H1 (cell line): Measurements from ENCODE around the gene SLC27A5. TPM values are rescaled to one million over a fixed set of nuclear protein-coding genes. Genes with fewer than 3 reads are reported as not detected.
"Not testable (repeated sequence)": the region's sequence is repeated elsewhere in the genome, so short reads cannot be mapped to it uniquely, and the experiment has no call there.

Experiments
- CTCF ChIA-PET: fragments of 300-600 bp; sonication (Branson Sonifier 250); formaldehyde crosslinking; loops from one replicate; lab custom pipeline; 2021; ENCODE audit not compliant: partially characterized antibody; lab: Charles Lee
- POLR2A ChIA-PET: fragments of 300-600 bp; sonication (Branson Sonifier 250); formaldehyde crosslinking; loops from one replicate; lab custom pipeline; 2021; ENCODE audit warnings: inconsistent platforms; ENCODE audit not compliant: partially characterized antibody; lab: Charles Lee
- DNase-seq, 2 experiments: peaks; one replicate each; pipeline versions ENCODE4 v3.0.0 to v3.0.0-alpha.2; 2010 to 2022; ENCODE audit warnings: low spot score in 2 of 2, low read depth in 1 of 2, mixed read lengths in 1 of 2
- FAIRE-seq: peaks from 2 replicates; lab custom pipeline; 2011; peaks lifted over from hg19 to GRCh38; lab: Jason Lieb, UNC
- H2AFZ ChIP-seq: 2 replicates; pipeline ENCODE4 v1.8.1; 2012; ENCODE audit warnings: low read length, inconsistent platforms
- H2AK5ac ChIP-seq: 2 replicates; pipeline ENCODE4 v1.6.1; 2013; ENCODE audit warnings: low read depth, low read length
- H2BK120ac ChIP-seq: replicated peaks from 2 replicates; pipeline ENCODE3; 2013; ENCODE audit warnings: low read depth, low read length, inconsistent platforms
- H2BK12ac ChIP-seq: 2 replicates; pipeline ENCODE4 v1.6.1; 2013; ENCODE audit warnings: low read depth, low read length
- H2BK15ac ChIP-seq: 2 replicates; pipeline ENCODE4 v1.6.1; 2013; ENCODE audit warnings: low read length
- H2BK20ac ChIP-seq: 2 replicates; pipeline ENCODE4 v1.6.1; 2013; ENCODE audit warnings: low read length
- H2BK5ac ChIP-seq: 2 replicates; pipeline ENCODE4 v1.6.1; 2013; ENCODE audit warnings: low read depth, low read length
- H3K14ac ChIP-seq: 2 replicates; pipeline ENCODE4 v1.6.1; 2013; ENCODE audit warnings: inconsistent platforms; ENCODE audit not compliant: insufficient read length
- H3K18ac ChIP-seq: 2 replicates; pipeline ENCODE4 v1.6.1; 2013; ENCODE audit warnings: low read length; ENCODE audit errors: extremely low read depth
- H3K23ac ChIP-seq: 2 replicates; pipeline ENCODE4 v1.6.1; 2013; ENCODE audit warnings: inconsistent platforms; ENCODE audit not compliant: insufficient read length
- H3K23me2 ChIP-seq: 2 replicates; pipeline ENCODE4 v1.6.1; 2013; ENCODE audit warnings: low read depth, low read length
- H3K27ac ChIP-seq: 2 replicates; pipeline ENCODE4 v1.6.1; 2011; ENCODE audit warnings: low read depth, low read length, inconsistent platforms
- H3K27me3 ChIP-seq, 4 experiments: replicated peaks in 1 of 4; 1 replicate in 1 of 4; 2 replicates in 3 of 4; pipeline versions ENCODE4 v1.6.1 to v1.8.1; 2011 to 2013; ENCODE audit warnings: low read length in 3 of 4, mild to moderate bottlenecking in 3 of 4, inconsistent platforms in 2 of 4, mixed read lengths in 2 of 4, moderate library complexity in 1 of 4; ENCODE audit not compliant: control insufficient read depth in 3 of 4, insufficient read depth in 3 of 4; ENCODE audit errors: extremely low read depth in 1 of 4
- H3K36me3 ChIP-seq, 4 experiments: 2 replicates each; pipeline versions ENCODE4 v1.6.1 to v1.8.1; 2011 to 2013; ENCODE audit warnings: mild to moderate bottlenecking in 4 of 4, low read length in 3 of 4, moderate library complexity in 2 of 4, control low read depth in 1 of 4, inconsistent platforms in 1 of 4; ENCODE audit not compliant: insufficient read depth in 4 of 4, control insufficient read depth in 2 of 4
- H3K4ac ChIP-seq: replicated peaks from 2 replicates; pipeline ENCODE3; 2013; ENCODE audit warnings: low read length, low read depth, mixed read lengths, inconsistent platforms; ENCODE audit not compliant: insufficient read length
- H3K4me1 ChIP-seq, 4 experiments: replicated peaks in 1 of 4; 1 replicate in 1 of 4; 2 replicates in 3 of 4; pipeline versions ENCODE4 v1.6.1 to v1.8.1; 2011 to 2013; ENCODE audit warnings: low read length in 3 of 4, inconsistent platforms in 2 of 4, mixed read lengths in 1 of 4; ENCODE audit not compliant: insufficient read depth in 4 of 4, control insufficient read depth in 3 of 4
- H3K4me2 ChIP-seq, 2 experiments: 2 replicates each; pipeline versions ENCODE4 v1.6.1 to v1.8.1; 2011 to 2013; ENCODE audit warnings: low read depth in 2 of 2, low read length in 2 of 2, control low read depth in 1 of 2, inconsistent platforms in 1 of 2, mild to moderate bottlenecking in 1 of 2; ENCODE audit not compliant: insufficient read depth in 1 of 2
- H3K4me3 ChIP-seq, 4 experiments: fragments of 200-600, 300-600 bp in 1 of 4; sonication (generic), shearing (Covaris generic), sonication (Bioruptor Twin) in 1 of 4; 2 replicates each; pipeline versions ENCODE4 v1.5.1 to v1.8.1; 2011 to 2016; ENCODE audit warnings: low read length in 4 of 4, low read depth in 3 of 4, control low read depth in 2 of 4, inconsistent platforms in 2 of 4, mild to moderate bottlenecking in 2 of 4, mixed read lengths in 1 of 4, moderate library complexity in 1 of 4; ENCODE audit not compliant: insufficient read depth in 2 of 4; ENCODE audit errors: extremely low read depth in 1 of 4
- H3K56ac ChIP-seq: replicated peaks from 2 replicates; pipeline ENCODE3; 2013; ENCODE audit warnings: low read depth, mild to moderate bottlenecking, mixed read lengths, low read length, inconsistent platforms; ENCODE audit not compliant: insufficient read length
- H3K79me1 ChIP-seq: 2 replicates; pipeline ENCODE4 v1.6.1; 2013; ENCODE audit warnings: low read depth, low read length, control low read depth
- H3K79me2 ChIP-seq, 2 experiments: 2 replicates each; pipeline versions ENCODE4 v1.6.1 to v1.8.1; 2012 to 2013; ENCODE audit warnings: low read length in 2 of 2, mild to moderate bottlenecking in 2 of 2, inconsistent platforms in 1 of 2; ENCODE audit not compliant: insufficient read depth in 2 of 2, control insufficient read depth in 1 of 2
- H3K9ac ChIP-seq, 4 experiments: replicated peaks in 1 of 4; 1 replicate in 1 of 4; 2 replicates in 3 of 4; pipeline versions ENCODE4 v1.6.1 to v1.8.1; 2011 to 2013; ENCODE audit warnings: low read depth in 3 of 4, low read length in 3 of 4, control low read depth in 2 of 4, mild to moderate bottlenecking in 2 of 4, moderate library complexity in 2 of 4, inconsistent platforms in 1 of 4; ENCODE audit errors: extremely low read depth in 1 of 4
- H3K9me3 ChIP-seq, 2 experiments: 2 replicates each; pipeline versions ENCODE4 v1.6.1 to v1.8.1; 2012 to 2013; ENCODE audit warnings: mild to moderate bottlenecking in 2 of 2, moderate library complexity in 2 of 2, control low read depth in 1 of 2, inconsistent platforms in 1 of 2, low read depth in 1 of 2, low read length in 1 of 2, mixed read lengths in 1 of 2; ENCODE audit not compliant: insufficient read depth in 2 of 2
- H4K20me1 ChIP-seq, 2 experiments: replicated peaks in 1 of 2; 2 replicates each; pipeline versions ENCODE3 to v1.8.1; 2011 to 2013; ENCODE audit warnings: inconsistent platforms in 2 of 2, low read length in 2 of 2, mild to moderate bottlenecking in 1 of 2; ENCODE audit not compliant: insufficient read depth in 2 of 2, control insufficient read depth in 1 of 2
- H4K5ac ChIP-seq: 2 replicates; pipeline ENCODE4 v1.6.1; 2013; ENCODE audit warnings: low read length, low read depth, mixed read lengths, inconsistent platforms; ENCODE audit not compliant: insufficient read length
- H4K8ac ChIP-seq: 2 replicates; pipeline ENCODE4 v1.8.0; 2013; ENCODE audit warnings: mild to moderate bottlenecking, moderate library complexity, low read length, inconsistent platforms; ENCODE audit not compliant: insufficient read depth; ENCODE audit errors: extremely low read depth
- H4K91ac ChIP-seq: replicated peaks from 2 replicates; pipeline ENCODE3; 2013; ENCODE audit warnings: low read length, mixed read lengths, inconsistent platforms; ENCODE audit not compliant: insufficient read length
- WGBS, 2 experiments: shearing (Covaris generic) in 1 of 2; methylation state at CpG; one replicate each; pipeline versions ENCODE4 v1.1.6 to v1.1.7; 2013 to 2015; ENCODE audit warnings: low lambda C conversion rate in 2 of 2, mixed read lengths in 2 of 2, inconsistent platforms in 1 of 2, low coverage in 1 of 2, missing lambda C conversion rate in 1 of 2; ENCODE audit not compliant: insufficient replicate concordance in 2 of 2, insufficient coverage in 1 of 2, insufficient read length in 1 of 2; ENCODE audit errors: extremely low coverage in 1 of 2, missing lambda C conversion rate in 1 of 2; 5-methylcytosine and 5-hydroxymethylcytosine counted together
- polyA plus RNA-seq, 7 experiments: library from polyadenylated mRNA; depleted of rRNA in 3 of 7; stranded (reverse) in 5 of 7; unstranded in 2 of 7; fragments of >200 nt in 5 of 7; fragments of 200-250 nt in 2 of 7; gene quantifications; 1 replicate in 5 of 7; 2 replicates in 1 of 7; 4 replicates in 1 of 7; pipeline versions ENCODE4 v1.2.1 to v1.2.3, GENCODE V29; 2011 to 2013; ENCODE audit warnings: missing spikeins in 2 of 7, mixed read lengths in 2 of 7
- total RNA-seq: library from RNA; stranded (reverse); fragmentation: NEBNext Ultra II Directional; extraction: Animal tissue kit (Norgen Biotek cat#: 25700); gene quantifications from 2 replicates; pipeline ENCODE4 v1.2.1, GENCODE V29; 2021

The SLC27A5 gene
- total and polyA plus RNA-seq, 2 of the 8 experiments (the other 6 are each of a cell fraction or from before 2014, with no cell fraction given): 25.1 to 80.5 TPM

GRCh38 chr19:58470837-58471543 is 40.8 kb downstream of the SLC27A5 start:
- H2BK5ac ChIP-seq, H3K23ac ChIP-seq, H4K5ac ChIP-seq, H4K8ac ChIP-seq, H3K36me3 ChIP-seq, H4K91ac ChIP-seq, H2BK120ac ChIP-seq, H3K79me1 ChIP-seq, H3K9ac ChIP-seq, H2BK12ac ChIP-seq, H2AK5ac ChIP-seq, H3K4ac ChIP-seq, FAIRE-seq, H2AFZ ChIP-seq, H3K27me3 ChIP-seq, DNase-seq, H3K27ac ChIP-seq, H3K4me3 ChIP-seq, CTCF ChIA-PET, H3K4me1 ChIP-seq, H3K14ac ChIP-seq, H3K56ac ChIP-seq, H3K9me3 ChIP-seq, H3K18ac ChIP-seq, H3K79me2 ChIP-seq, H2BK20ac ChIP-seq, H3K4me2 ChIP-seq, H2BK15ac ChIP-seq: not testable (repeated sequence)
- POLR2A ChIA-PET: interaction anchor here (1.3 kb wide), 1 partner anchor 48 kb away, joined by 4 read pairs; no protein-coding TSS in a partner anchor
- WGBS, 2 experiments: 94% methylated on average over 14 of the region's 53 CpGs; no CpG with 5 or more reads in 1 of the 2 experiments
- peaks cover 6 to 12% of the 10 kb centered on the region in 2 experiments for H4K20me1 ChIP-seq
- peaks cover 15% of the 10 kb centered on the region for H3K23me2 ChIP-seq
